Measurements from ENCODE around the gene TULP4. TPM values are rescaled to one million over a fixed set of nuclear protein-coding genes. Genes with fewer than 3 reads are reported as not detected.
A peak's percentile ranks its signal among the peaks of the same experiment; 100 is the strongest.

The TULP4 gene
- total RNA-seq, 1 experiment from 2014 or later: 64.6 TPM

GRCh38 chr6:158322724-158323560 lies 10.7 kb downstream of the TULP4 start:
- H3K14ac ChIP-seq (ENCODE audit: insufficient read depth, low read length): 0 out of 2 replicates have a peak overlapping the region, but pooled peaks have one; percentile 8
- no peak overlapping the region for H3K27ac ChIP-seq (ENCODE audit: insufficient read length, low read depth, low read length)
- H3K27me3 Mint-ChIP-seq (ENCODE audit: low read depth): no peaks in the 10 kb centered on the region

More at GRCh38 chr6:158322724-158323560, 10.7 kb downstream of the TULP4 start:
- H3K4me1 Mint-ChIP-seq: peaks cover 37 to 38% of the 10 kb centered on the region in 2 experiments
- H3K23ac ChIP-seq (ENCODE audit: insufficient read length, low read depth, low read length): no peak overlapping the region
- no peak overlapping the region for H4K8ac ChIP-seq (replicated peaks; ENCODE audit: insufficient read length, low read depth, low read length)
- H3K4me1 ChIP-seq (ENCODE audit: insufficient read depth, low read length): peaks cover 6% of the 10 kb centered on the region; the same call in 1 of the 2 replicates
- no peak overlapping the region for H2BK120ac ChIP-seq (ENCODE audit: low read depth, low read length, poor library complexity, severe bottlenecking)
- DNase-seq: no peak
- H3K23me2 ChIP-seq (ENCODE audit: insufficient read length, low read depth, low read length, poor library complexity, severe bottlenecking): no peaks in the 10 kb centered on the region
- peaks cover 0 to 7% of the 10 kb centered on the region in 2 experiments; a peak in 3 of 5 replicates for H3K9me3 Mint-ChIP-seq
- H2BK15ac ChIP-seq (ENCODE audit: low read depth, low read length): no peak overlapping the region
- no peak overlapping the region for H3K56ac ChIP-seq (ENCODE audit: insufficient read length, low read depth, low read length)
- H2AFZ ChIP-seq (ENCODE audit: low read length): no peak overlapping the region
- H3K27ac Mint-ChIP-seq: peak overlapping the region in 1 of 3 experiments; percentile 13; a peak in 1 of 7 replicates
- H3T11ph ChIP-seq (ENCODE audit: low read length): no peak overlapping the region
- H3K4ac ChIP-seq (ENCODE audit: low read depth, low read length): no peak overlapping the region
- no peak overlapping the region for H2BK20ac ChIP-seq (ENCODE audit: low read depth, low read length, poor library complexity, severe bottlenecking)
- TF ChIP-seq, protein P1, sequence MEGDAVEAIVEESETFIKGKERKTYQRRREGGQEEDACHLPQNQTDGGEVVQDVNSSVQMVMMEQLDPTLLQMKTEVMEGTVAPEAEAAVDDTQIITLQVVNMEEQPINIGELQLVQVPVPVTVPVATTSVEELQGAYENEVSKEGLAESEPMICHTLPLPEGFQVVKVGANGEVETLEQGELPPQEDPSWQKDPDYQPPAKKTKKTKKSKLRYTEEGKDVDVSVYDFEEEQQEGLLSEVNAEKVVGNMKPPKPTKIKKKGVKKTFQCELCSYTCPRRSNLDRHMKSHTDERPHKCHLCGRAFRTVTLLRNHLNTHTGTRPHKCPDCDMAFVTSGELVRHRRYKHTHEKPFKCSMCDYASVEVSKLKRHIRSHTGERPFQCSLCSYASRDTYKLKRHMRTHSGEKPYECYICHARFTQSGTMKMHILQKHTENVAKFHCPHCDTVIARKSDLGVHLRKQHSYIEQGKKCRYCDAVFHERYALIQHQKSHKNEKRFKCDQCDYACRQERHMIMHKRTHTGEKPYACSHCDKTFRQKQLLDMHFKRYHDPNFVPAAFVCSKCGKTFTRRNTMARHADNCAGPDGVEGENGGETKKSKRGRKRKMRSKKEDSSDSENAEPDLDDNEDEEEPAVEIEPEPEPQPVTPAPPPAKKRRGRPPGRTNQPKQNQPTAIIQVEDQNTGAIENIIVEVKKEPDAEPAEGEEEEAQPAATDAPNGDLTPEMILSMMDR (conservative IDR thresholded peaks at IDR 0.05): no peak
- H4K20me1 ChIP-seq (ENCODE audit: control insufficient read depth, insufficient read depth, insufficient read length): no peaks in the 10 kb centered on the region
- no CpG with 5 or more reads among the region's 11 CpGs for WGBS (ENCODE audit: extremely low coverage, insufficient read length, low lambda C conversion rate)
- no peak overlapping the region for H2AK5ac ChIP-seq (ENCODE audit: insufficient read length, low read length)
- H3K4me2 ChIP-seq (ENCODE audit: insufficient read depth, insufficient read length, low read length): no peak overlapping the region
- no peaks in the 10 kb centered on the region for H3K9me3 ChIP-seq (ENCODE audit: control insufficient read depth, low read depth, low read length)
- no peak overlapping the region for H2BK12ac ChIP-seq (ENCODE audit: insufficient read length, low read depth, low read length)
- H3K18ac ChIP-seq (ENCODE audit: insufficient read length, low read depth, low read length): no peak overlapping the region
- H3K4me3 Mint-ChIP-seq: no peak overlapping the region
- H3K79me1 ChIP-seq (ENCODE audit: insufficient read depth, low read depth, low read length, poor library complexity, severe bottlenecking): no peaks in the 10 kb centered on the region
- H3K27me3 ChIP-seq (ENCODE audit: insufficient read depth, low read length): no peaks in the 10 kb centered on the region
- H4K5ac ChIP-seq (ENCODE audit: insufficient read length, low read depth, low read length): no peak overlapping the region
- H2BK5ac ChIP-seq (ENCODE audit: insufficient read length, low read length): no peak overlapping the region
- no peak overlapping the region for H3K9ac ChIP-seq (ENCODE audit: extremely low read depth, insufficient read length, low read length)
- peaks cover 6 to 7% (median 6%) of the 10 kb centered on the region in 3 experiments; a peak in 6 of 7 replicates for H3K36me3 Mint-ChIP-seq (ENCODE audit: insufficient read depth in 1 of 3, low read depth in 3 of 3)
- H3K79me2 ChIP-seq (ENCODE audit: insufficient read depth, low read length): peaks cover 9% of the 10 kb centered on the region; the same call in 1 of the 2 replicates
- no peak overlapping the region for H4K91ac ChIP-seq (ENCODE audit: insufficient read length, low read depth, low read length)

Data from H9 (cell line).